Left lobe of liver (tissue), 2 donors: ENCODE measurements around the gene NOS1. TPM values are rescaled to one million over a fixed set of nuclear protein-coding genes. Genes with fewer than 3 reads are reported as not detected.
"Not testable (repeated sequence)": the region's sequence is repeated elsewhere in the genome, so short reads cannot be mapped to it uniquely, and the experiment has no call there.

ENCODE experiments used
- ATAC-seq: fragments of 200-7000 bp; cut with Tn5 transposase; one replicate; pipeline ENCODE4 v1.9.1; 2020; ENCODE audit warnings: mild to moderate bottlenecking, moderate library complexity
- DNase-seq: peaks from one replicate; pipeline ENCODE4 v3.0.0-alpha.2; 2020; ENCODE audit warnings: low spot score
- total RNA-seq: library from RNA; stranded (reverse); gene quantifications from one replicate; pipeline ENCODE4 v1.2.1, GENCODE V29; 2021
- donor health status: DM: no; HTN: no; CAD: no; lungs with moderate emphysema.
- donor health status: DM: no; HTN: yes; CAD: no.

Gene NOS1
- total RNA-seq, 1 donor from 2014 or later, result 0.08 TPM

- ATAC-seq, DNase-seq: not testable (repeated sequence)
Measured at GRCh38 chr12:117181468-117181843, 180.0 kb downstream of the NOS1 start.

DNA sequence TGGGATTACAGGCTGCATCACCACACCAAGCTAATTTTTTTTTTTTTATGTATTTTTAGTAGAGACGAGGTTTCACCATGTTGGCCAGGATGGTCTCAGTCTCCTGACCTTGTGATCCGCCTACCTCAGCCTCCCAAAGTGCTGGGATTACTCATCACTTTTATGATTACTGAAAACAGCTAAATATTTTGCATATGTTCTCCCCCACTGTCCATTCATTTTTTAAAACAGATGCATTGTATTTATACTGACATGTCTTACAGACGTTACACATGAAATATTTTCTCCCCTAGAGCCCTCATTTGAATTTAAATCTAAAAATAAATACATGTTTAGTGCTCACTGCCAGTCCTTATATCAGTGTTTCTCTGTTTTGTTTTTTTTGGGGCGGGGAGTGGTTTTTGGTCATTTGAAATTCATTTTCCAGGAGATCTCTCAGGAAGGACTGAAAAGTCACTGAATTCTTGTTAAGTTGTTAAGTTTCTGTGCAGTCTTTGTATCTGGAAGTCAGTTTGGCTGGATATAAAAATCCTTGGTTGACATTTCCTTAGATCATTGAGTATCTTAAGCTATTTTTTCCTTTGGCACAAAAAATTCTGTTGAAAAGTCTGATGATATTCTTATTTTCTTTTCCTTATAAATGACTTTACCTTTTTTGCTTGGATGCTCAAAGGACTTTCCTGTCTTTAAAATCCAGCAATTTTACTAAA lies 180.5 kb downstream of the NOS1 start:
- ATAC-seq (no peak), DNase-seq (no peak)

DNA sequence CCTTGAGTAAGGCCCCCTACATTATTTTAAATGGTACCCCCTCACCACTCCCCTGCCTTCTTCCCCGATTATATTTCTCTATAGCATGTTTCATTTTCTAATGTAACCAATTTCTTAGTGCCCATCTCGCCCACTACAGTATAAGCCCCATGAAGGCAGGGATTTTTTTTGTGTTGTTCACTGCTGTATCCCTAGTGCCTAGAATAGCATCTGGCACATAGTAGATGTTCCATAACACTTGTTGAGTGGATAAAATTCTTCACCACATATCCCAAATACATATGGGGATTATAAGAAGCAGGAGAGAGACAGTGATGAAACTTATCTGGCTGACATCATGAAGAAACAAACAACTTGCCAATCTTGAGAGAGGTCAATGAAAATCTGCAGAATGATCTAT lies 182.7 kb downstream of the NOS1 start:
- DNase-seq (no peak), ATAC-seq (no peak)

DNA sequence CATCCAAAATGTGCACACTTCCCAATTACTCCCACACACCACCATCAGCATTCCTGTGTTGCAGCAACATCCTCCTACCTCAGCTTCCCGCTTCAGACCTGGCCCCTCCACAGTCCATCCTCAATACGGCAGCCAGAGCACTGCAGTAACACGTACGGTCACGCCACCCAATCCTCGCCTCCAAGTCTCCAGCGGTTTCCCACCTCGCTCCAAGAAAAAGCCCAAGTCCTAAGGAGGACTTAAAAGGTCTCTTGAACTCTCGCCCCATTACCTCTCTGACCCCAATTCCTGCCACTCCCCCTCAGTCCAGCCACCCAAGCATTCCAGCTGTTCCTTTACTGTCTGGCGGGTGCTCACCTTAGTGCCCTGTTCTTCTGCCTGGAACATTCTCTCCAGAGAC lies 183.1 kb downstream of the NOS1 start:
- DNase-seq (no peak), ATAC-seq (no peak)

DNA sequence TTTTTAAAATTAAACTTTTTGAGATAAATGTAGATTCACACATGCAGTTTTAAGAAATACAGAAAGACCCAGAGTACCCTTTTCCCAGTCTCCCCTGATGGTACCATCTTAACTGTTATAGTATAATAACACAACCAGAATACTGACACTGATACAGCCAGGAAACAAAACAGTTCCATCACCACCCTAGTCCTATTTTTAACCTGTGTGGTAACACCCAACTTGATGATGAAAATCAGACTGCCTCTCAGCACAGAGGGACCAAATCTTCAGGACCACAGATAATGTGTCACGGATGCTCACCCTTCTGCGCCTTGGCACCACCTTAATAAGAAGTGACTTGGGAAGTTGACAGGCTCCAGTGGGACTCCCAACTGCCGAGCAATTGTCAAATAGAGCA lies 189.3 kb downstream of the NOS1 start:
- ATAC-seq, result peak; percentile 55
- DNase-seq, result no peak

GRCh38 chr12:117171499-117172162 lies 189.8 kb downstream of the NOS1 start:
- ATAC-seq (peak; percentile 87), DNase-seq (no peak)

GRCh38 chr12:117169548-117169947 lies 191.9 kb downstream of the NOS1 start:
- ATAC-seq (no peak), DNase-seq (no peak)

- DNase-seq (no peak), ATAC-seq (no peak)
Measured at GRCh38 chr12:117168976-117169375, 192.4 kb downstream of the NOS1 start.

DNA sequence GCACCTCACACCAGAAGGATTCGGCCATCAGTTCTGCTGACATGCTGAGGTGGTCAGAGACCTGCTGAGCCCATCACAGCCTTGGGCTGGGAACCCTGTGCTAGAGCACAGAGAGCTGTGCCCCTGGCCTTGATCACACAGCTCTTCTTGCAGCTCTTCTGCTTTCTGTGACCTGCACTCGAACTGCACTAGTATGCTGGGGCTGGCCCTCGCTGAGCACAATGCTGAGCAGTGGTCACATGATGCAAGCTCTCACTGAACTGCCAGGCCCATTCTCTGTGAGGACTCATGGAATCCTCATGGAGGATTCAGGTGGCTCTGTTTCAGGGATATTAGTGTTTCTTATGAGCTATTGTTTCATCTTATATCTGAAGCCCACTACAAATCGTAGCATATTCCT lies 193.7 kb downstream of the NOS1 start:
- ATAC-seq, result no peak

GRCh38 chr12:117166107-117166506 lies 195.3 kb downstream of the NOS1 start:
- no peak for ATAC-seq
- DNase-seq, result no peak

More for the DNA sequence above, 193.7 kb downstream of the NOS1 start:
- no peak for DNase-seq

GRCh38 chr12:117165342-117165741 lies 196.1 kb downstream of the NOS1 start:
- no peak for DNase-seq

GRCh38 chr12:117162633-117163032 lies 198.8 kb downstream of the NOS1 start:
- DNase-seq (no peak), ATAC-seq (no peak)

More at GRCh38 chr12:117165342-117165741, 196.1 kb downstream of the NOS1 start:
- no peak for ATAC-seq

DNA sequence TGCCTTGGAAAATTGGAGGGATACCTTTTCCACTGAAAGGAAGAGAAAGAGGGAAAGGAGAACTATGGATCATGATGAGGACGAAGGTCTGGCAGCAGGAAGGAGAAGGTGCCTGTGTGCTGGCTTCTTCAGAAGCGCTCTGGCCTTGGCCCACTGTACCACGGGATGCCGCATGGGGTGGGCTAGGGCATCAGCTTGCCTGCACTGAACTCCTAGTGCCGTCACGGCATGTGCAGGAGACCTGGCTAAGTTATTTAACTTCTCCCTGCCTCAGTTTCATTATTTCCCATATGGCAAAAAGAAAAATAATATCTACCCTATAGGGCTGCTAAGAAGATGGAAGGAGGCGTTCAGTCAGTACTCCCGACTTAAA lies 199.3 kb downstream of the NOS1 start:
- ATAC-seq, result no peak

DNA sequence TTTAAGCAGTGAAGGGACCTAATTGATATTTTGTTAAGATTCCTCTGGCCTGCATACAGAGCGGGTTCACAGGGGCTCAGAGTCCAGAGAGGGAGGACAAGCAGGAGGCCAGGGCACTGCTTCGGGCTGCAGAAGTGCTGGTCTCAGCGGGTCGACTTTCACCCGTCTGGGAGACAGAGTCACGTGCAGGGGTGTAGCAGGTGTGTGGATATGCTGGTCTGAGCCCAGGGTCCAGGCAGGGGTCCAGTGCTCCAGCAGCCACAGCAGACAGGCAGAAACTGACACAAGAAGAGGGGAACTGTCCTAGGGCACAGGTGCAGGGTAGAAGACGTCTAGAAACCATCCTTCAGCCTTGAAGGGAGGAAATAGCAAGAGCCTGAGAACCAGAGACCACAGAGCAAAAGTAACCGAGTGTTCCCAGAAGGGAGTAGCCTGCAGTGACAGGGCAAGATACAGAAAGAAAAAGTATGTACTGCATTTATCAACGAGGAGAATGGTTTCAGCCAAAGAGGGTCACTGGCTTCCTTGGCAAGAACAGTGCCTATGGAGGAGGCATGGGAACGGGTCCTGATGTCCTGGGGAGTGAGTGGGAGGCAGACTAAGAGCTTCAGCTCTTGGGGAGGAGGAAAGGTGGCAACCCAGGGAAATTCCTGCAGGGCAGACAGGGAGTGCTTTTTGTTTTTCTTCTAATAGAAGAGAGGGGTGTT lies 199.8 kb downstream of the NOS1 start:
- ATAC-seq (no peak), DNase-seq (no peak)

More for the DNA sequence above, 199.3 kb downstream of the NOS1 start:
- DNase-seq, result no peak

GRCh38 chr12:117159674-117160073 lies 201.8 kb downstream of the NOS1 start:
- DNase-seq (peak; percentile 28), ATAC-seq (no peak)

- DNase-seq (no peak), ATAC-seq (no peak)
Measured at GRCh38 chr12:117158911-117159553, 202.4 kb downstream of the NOS1 start.

Other genes starting within 250 kb of the NOS1 start
- gene FBXO21, start 171.2 kb downstream of the NOS1 start, total RNA-seq, result 19.2 TPM